Activated CD8-positive, alpha-beta memory T cell treated with anti-CD3 and anti-CD28 coated beads, Interleukin-2, amount 50 U/mL, for 1 hour (primary cell): ENCODE data around the gene CRB1.

Experiments used
- DNase-seq: peaks from one replicate; pipeline ENCODE4 v3.0.0-alpha.2; 2020; ENCODE audit errors: extremely low read depth

The CRB1 gene

DNA sequence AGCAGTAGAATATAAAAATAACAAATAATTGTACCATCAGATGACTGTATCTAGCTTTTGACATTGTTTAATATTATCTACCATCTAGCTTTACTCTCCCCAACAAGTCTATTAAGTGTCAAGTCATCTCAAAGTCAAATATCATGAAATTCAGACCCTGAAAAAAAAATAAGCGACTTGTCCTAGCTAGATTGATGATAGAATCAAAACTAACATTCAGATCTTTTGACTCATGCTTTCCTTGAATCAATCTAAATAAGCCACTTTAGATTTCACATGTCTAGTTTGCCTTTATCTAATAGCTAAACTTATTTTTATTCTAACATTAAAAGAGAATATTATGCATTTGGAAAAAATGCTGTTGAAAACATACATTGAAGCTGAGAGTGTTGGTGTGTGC is 35.4 kb downstream of the CRB1 start:
- no peak for DNase-seq

DNA sequence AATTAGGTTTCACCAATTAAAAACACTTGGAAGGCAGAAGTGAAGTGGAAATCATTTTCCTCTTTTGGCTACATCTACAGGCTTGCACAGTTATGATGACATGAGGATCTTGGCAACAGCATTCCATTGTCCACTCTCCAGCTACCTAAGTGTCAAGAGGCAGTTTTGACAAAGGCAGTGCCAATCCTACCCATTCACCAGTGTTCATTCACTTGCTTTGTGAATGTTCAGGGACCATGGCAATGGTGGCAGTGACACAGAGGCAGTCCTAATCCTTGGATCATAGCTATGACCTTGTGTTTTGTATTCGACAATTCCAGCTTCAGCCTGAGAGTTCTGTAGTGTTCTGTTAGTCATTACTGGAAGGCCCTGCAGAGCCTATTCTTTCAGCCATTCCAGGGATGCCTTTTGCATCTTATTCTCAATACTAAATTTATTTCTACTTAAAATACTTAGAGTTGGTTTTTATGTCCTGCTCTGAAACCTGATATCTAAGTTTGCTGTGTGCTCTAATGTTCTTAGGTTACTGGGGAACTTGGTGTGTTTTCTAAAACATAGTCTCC is 36.7 kb downstream of the CRB1 start:
- DNase-seq, result no peak

DNA sequence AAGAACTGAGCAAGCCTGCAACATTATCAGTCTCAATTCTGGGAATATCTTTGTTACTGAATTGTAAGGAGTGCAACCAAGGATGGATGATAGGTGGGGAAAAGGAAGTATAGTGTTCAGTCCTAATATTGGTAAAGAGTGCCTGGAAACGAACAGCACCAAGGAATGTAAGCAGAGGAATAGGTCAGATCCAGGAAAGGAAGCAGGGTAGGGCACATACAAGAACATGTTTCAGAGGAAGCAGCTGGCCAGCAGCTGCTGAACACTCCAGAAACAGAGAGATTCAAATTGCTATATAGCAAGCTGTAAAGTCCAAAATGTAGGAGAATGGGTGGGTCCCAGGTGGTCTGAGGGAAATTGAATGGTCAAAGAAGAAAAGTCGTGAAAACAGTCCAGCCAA is 37.9 kb downstream of the CRB1 start:
- DNase-seq, result no peak

DNA sequence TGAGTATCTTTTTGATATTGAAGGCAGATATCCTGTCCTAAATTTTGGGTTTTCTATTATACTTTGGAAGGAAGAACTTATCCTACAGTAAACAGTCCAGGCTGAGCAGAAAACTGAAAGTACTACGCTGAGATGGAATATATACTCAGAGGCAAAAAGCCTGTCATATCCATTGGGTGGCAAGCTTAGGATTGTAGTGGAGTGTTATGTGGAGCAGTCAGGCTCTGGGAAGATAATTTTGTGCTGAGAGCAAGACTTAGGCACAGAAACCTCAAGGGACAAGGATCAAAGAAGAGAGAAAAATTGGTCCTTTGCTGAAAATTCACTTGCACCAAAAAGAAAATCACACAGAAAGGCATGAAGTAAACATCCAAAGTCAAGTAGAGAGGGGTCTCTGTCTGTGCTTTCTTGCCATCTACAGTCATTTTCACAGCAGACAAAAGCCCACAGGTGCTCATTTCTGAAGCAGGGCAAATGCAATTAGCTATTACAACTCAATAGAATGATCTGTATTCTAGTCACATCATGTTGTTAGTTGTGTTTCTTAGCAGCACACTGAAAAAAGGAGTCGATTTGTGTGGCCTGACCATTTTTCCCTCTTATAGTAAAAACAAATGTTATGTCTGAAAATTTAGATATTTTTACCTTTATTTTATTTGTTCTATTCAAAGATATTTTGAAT is 38.5 kb downstream of the CRB1 start:
- no peak for DNase-seq

DNA sequence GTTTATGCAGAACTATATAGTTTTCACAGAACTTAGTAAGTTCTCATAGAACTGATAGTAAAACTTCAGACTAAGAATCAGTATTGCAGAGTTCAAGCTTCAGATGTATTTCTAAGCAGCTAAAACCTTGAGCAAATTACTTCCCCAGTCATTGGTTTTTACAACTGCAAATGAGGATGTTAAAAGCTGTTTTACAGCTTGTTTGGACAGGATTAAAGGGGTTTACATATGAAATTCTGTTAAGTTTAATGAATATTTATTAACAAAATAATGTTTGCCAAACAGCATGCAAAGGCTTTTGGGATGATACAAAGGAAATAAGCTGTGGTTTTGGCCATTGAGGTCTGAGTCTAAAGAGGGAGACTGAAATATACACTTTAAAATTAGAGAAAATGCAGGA is 39.1 kb downstream of the CRB1 start:
- DNase-seq, result no peak

DNA sequence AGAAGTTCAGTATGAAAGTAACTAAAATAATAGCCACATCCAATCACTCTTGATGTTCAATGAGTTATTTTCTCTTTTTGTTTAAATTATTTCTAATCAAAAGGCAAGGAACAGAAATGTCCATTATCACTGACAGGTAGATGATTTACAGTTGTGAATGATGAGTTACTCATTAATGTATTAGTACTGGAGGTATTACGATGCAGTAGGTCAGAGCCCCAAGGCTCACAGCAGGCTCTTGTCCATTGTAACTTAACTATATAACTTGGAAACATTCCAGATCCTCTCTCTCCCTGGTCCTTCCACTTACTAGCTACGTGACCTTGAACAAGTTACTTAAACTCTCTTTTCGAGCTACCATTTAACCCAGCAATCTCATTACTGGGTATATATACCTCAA is 39.5 kb downstream of the CRB1 start:
- DNase-seq, result no peak

DNA sequence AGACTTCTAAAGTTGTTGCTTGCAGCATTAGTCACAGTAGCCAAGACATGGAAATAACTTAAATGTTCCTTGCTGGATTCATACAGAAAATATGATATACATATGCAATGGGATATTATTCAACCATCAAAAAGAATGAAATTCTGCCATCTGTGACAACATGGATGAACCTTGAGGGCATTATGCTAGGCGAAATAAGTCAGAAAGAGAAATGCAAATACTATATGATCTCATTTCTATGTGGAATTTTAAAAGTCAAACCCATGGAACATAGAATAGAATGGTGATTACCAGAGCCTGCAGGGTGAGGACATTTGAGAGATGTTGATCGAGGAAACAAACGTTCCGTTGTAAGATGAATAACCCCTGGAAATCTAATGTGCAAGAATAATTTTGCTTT is 43.0 kb downstream of the CRB1 start:
- no peak for DNase-seq

DNA sequence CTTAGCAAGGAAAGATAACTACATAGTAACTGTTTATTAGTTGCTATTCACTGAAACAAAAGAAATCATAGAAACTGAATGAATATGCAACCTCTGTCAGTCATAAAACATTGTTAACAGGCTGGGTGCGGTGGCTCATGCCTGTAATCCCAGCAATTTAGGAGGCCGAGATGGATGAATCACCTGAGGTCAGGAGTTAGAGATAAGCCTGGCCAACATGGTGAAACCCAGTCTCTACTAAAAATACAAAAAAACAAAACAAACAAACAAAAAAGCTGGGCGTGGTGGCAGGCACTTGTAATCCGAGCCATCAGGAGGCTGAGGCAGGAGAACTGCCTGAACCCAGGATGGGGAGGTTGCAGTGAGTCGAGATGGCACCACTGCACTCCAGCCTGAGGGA is 44.1 kb downstream of the CRB1 start:
- DNase-seq, result no peak

DNA sequence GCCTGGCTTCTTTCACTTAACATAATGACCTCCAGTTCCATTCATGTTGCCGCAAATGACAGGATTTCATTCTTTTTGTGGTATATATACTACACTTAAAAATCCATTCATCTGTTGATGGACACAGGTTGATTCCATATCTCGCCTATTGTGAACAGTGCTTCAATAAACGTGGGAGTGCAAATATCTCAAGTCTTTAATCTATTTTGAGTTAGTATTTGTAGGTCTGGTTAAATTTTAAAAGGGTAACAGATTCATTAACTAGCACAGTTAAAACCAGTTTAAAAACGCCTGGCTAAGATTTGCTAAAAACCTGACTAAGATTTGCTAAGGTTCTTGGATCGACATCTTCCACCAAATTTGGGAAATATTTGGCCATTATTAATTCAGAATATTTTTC is 45.7 kb downstream of the CRB1 start:
- no peak for DNase-seq

DNA sequence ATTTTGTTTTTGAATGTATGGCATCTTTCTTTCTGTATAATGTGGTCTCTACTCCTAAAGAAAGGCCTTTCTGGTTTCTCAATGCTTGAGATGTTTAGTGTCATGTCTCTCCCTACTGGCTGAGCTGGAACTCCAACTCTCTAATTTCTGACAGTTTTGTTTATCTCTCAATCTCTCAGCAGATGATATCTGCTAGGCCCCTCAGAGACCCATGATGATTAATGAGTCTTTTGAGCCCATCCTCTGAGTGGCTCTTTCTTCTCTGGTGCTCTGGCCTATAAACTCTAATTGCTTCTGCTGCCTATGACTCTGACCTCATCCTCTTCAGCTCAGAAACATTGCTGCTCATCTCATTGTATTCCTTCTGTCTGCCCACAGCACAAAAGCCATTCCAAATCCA is 46.6 kb downstream of the CRB1 start:
- DNase-seq, result no peak

DNA sequence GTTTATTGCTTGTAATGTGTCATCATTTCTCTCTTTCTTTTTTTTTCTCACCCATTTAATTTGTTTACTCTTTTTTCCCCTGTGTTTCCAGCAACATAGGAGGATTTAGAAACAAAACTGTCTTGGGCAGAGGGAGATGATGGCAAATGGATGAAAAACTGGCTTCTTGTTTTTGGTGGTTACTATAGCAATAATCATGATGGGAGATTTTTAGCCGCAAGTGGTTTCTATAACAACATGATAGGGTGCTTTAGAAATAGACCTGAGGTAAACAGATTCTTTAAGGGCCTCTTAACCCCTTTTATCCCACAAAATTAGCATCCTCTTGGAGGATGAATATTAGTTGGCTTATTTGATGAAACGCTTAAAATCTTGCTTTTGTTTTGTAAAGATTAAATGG is 51.6 kb downstream of the CRB1 start:
- DNase-seq, result no peak

DNA sequence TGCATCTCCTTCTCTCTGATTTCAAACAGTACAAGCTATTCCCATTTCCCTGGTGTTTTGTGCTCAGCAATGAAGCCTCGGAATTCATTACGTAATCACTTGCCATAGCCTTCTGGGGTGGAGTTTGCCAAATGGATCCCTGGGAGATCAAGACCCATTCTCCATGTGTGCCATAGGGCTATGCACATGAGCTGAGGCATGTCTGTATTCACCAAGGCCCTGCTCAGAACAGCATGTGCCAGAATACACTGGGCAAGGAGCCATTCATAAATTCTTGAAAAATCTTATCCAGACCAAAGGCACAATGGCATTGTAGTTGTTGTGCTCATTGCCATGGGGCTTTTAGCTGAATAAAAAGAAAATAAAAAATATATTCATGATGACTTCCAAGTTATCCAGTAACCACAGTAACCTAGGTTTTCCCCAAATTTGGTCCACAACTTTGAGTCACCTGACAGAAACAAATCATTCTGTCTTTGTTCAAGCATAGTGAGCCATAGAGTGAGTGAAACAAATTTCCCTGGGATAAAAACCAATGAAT is 53.0 kb downstream of the CRB1 start:
- DNase-seq, result no peak

DNA sequence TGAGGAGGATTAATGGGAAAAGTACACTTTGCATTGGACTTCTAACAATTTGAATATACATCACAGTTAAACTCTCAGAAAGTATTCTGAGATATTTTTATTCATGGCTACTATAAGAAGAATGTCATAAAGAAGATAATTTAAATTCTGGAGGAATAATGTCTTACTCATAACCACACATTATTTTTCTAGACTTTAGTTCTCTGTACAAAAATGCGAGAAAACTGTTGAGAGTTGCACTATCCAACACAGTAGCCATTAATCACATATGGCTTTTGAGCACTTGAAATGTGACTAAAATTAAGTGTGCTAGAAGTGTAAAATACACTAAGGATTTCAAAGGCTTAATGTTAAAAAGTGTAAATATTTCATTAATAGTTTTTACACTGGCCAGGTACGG is 53.8 kb downstream of the CRB1 start:
- no peak for DNase-seq

DNA sequence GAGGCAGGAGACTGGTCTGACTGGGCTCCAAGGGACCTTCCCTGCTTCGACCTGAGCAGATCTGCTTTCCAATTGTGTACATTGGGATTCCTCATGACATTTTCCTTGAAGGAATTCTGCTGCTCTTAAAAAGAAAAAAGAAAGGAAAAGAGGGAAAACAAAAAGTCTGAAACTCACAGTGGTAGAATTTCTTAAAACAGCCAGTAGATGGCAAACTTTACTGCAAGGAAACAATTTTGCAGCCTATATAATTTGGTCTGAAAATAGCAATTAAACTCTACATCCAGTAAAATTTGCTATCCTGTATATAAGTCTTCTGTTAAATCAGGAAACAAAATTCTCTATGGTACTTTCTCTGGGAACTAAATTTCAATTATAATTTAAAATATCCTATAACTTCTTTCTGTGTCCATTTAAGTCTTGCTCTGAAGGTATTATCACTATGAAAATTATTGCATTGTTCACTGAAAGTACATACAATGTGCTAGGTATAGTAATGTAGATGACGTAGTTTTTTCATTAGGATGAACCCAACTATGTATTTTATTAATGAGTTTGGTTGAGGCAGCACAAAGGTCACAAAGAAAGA is 59.8 kb downstream of the CRB1 start:
- DNase-seq, result no peak

DNA sequence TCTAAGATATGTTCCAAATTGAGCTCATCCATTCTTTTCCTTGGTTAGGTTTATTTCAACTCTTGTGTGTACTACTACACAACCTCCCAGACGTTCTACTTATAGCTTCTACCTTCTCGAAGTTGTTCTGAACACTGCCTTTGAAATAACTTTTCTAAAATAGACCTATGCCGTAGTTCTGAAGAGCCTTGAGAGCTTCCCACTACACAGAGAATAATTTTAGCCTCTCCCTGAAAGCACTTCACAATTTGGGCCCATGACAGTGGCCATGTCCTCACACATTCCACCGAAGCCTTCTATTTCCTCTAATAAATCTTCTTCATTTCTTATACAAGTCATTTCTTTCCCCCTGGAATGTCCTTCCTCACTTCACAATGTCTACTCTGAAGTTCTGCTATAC is 62.2 kb downstream of the CRB1 start:
- DNase-seq, result no peak

DNA sequence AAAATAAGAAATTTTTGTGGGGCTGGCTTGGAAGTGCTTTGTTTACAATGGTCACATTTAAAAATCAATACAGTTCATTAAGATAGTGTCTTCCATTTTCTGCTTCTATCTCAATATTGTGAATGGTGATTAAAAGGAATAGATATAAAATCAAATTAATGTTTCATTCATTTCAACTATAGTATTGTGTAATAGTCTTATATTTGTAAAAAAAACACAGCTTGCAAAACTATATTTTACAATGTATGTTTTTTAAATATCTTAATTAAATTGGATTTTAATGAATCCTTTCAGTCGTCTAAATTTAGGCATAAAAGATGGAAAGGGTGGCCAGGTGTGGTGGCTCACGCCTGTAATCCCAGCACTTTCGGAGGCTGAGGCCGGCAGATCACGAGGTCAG is 63.5 kb downstream of the CRB1 start:
- no peak for DNase-seq

DNA sequence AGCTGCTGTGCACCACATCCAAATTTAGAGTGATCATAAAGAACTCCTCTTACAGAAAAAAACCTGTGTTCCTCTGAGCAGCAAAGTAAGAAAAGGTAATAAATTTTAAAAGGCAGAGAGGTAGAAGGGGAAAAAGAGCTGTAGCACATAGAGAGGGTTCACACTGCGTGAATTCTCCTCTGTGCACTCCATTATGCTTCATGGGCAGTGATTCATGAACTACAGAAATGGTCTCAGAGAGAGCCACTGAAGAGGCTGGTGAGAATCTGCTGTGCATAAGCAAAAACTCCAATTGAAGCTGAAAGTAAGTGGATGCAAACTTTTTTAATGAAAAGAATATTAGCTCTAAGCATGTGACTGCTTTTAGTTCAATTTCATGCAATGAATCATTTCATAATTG is 65.0 kb downstream of the CRB1 start:
- no peak for DNase-seq

DNA sequence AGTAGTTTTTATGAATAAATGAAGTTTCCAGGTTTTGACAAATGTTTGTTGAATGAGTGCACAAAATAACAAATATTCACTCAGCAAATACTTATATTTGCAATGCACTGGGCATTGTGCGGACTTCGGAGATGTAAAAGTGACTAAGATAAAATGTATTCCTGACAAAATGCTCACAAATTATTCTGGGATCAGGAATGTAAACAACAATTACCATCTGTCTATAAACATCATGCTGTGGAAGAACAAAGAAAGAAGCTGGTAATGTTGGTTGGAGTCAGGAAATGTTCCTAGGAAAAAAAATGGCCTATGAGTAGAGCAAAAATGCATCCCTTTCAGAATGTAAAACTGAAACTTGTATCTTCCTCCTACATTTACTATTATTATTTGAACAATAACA is 68.5 kb downstream of the CRB1 start:
- DNase-seq, result no peak

DNA sequence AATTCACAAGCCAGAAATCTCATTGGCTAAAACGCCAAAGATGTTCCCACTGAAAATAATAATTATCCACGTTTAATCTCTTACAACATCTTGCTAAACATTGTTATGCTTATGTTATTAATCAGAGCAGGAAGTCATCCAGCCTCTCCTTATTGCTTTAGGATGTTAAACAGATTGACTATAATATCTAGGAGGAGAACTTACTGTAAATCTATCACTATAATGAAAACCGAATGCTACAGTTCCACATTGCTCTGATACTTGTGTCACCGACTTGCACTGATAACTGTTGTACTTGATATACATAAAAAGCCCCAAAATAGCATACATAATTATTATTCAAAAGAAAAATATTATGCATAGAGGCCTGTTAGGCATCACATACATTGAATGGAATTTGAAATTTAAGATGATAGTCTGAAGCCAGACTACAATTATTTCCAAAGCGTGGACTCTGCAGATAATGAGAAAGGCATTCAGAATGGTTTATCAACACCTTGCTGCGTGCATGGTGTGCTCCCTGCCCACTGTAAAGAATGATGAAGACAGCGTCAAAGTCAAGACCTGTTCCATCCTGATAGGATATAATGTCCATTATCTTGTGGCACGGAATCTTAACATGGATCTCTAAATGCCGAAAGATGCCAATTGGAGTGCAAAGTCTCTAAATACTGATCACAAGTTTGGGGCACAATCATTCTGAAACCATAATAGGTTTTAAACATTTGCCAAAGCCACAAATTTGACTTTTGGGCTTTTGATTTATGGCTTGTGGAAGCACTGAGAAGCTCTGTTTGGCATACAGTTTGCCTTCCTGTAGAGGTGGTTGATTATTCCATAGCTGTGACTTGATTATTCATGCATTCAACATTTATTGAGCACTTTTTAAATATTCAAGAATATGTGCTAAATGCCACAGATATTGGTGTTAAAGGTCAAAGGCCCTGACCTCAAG is 71.3 kb downstream of the CRB1 start:
- DNase-seq, result no peak

DNA sequence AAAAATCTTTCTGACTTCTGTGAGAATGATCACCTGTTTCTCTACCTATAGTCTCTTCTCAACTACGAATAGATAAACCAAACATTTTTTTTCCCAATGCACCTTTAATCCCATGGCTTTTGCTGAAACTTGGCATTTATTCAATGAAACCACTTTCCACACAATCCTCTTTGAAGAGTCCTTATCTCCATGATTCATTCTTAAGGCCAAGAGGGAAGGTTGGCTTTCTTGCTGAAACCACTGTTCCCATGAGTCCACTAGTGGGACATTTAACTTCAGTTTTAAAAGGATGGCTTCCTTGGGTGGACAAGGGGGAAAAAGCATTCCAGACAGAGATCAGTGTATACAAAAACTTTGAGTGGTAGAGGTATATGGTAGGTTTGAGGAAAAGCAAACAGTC is 73.6 kb downstream of the CRB1 start:
- DNase-seq, result no peak

DNA sequence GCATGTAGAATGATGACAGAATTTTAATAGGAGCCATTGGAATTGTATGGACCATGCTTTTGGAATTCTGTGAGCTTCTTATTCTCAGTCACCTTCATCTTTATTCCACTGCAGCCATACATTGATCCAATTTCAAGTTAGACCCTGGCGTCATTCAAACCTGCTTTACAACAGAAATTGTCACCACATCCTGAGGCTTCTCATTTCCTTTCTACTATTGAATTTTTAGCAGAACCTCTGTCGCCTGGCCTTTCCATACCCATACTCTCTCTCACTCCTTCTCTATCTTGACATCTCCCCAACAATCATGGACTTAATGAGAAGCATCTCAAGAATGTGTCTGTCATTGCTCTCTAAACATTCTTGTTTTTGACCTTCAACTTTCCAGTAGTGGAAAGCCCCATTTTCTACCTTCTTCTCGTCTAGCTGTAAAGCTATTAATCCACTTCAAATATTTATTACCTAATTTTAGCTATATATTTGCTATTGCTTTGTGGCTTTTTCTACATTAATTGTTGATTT is 74.1 kb downstream of the CRB1 start:
- DNase-seq, result no peak

DNA sequence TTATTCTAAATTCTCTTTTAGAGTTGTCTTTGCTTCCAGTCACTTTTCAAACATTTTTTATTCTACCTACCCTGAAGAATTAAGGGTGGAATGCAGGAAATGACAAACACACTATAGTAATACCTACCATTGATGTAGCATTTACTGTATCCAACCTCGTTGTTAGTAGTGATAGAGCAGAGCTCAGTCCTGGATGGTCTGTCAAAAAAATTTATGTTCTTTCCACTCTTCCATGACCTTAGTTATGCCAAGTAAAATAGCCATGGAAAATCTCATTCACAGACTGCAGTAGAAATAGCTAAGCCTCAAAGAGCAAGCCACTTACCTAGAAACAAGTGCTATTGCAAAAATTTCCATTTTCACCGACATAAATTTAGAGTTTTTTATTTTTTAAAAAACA is 74.6 kb downstream of the CRB1 start:
- DNase-seq, result no peak
